AG04450 (cell line): Measurements from ENCODE around the gene PLVAP. TPM values are rescaled to one million over a fixed set of nuclear protein-coding genes. Genes with fewer than 3 reads are reported as not detected.

Source experiments
- CTCF ChIA-PET: fragments of 300-600, 350-600 bp; formaldehyde crosslinking; extraction: SDS; loops from one replicate; lab custom pipeline; 2022; ENCODE audit warnings: antibody characterized with exemption, inconsistent platforms; lab: Charles Lee
- POLR2A ChIA-PET: fragments of 350-600 bp; formaldehyde crosslinking; extraction: SDS; loops from one replicate; lab custom pipeline; 2021; ENCODE audit warnings: antibody characterized with exemption, inconsistent platforms; lab: Yijun Ruan, JAX
- DNase-seq: peaks from one replicate; pipeline ENCODE4 v3.0.0-alpha.2; 2011; ENCODE audit warnings: low read depth, low spot score
- H3K27ac ChIP-seq: one replicate; pipeline ENCODE4 v1.5.1; 2012; ENCODE audit warnings: low read depth, low read length, control low read depth
- H3K27me3 ChIP-seq: one replicate; pipeline ENCODE4 v1.6.0; 2012; ENCODE audit warnings: low read length; ENCODE audit not compliant: control insufficient read depth, insufficient read depth
- H3K4me3 ChIP-seq: 2 replicates; pipeline ENCODE4 v1.5.1; 2011; ENCODE audit warnings: mild to moderate bottlenecking, low read depth, low read length, control low read depth
- H3K9me3 ChIP-seq: 2 replicates; pipeline ENCODE4 v1.5.1; 2012; ENCODE audit warnings: low read length; ENCODE audit not compliant: control insufficient read depth, insufficient read depth
- CTCF ChIP-seq: IDR thresholded peaks from 2 replicates; pipeline ENCODE4 v1.5.1; 2011; ENCODE audit warnings: low read depth, low read length, control low read depth, inconsistent platforms
- polyA plus RNA-seq: library from polyadenylated mRNA; depleted of rRNA; stranded (reverse); fragments of >200 nt; gene quantifications from 2 replicates; pipeline ENCODE4 v1.2.3, GENCODE V29; 2011

Gene PLVAP
- polyA plus RNA-seq, 1 experiment: not detected

DNA sequence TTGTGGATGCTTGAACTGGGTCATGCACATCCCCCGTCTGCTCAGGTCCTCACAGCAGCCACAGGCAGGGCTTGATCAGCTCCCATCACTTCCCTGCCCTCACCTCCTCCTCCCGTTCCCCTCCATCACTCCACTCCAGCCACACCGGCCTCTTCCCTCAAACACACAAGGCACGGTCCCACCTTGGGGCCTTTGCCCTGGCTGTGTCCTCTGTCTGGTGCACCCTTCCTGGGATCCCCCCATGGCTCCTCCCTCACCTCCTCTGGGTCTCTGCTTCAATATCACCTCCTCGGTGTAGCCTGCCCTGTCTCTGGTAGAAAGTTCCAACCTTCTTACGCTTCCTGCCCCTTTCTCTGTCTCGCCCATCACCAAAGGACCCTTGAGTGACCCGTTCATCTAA, 23.8 kb downstream of the PLVAP start:
- H3K27me3 ChIP-seq: peaks cover 9% of the 10 kb centered on the region
- ChIA-PET CTCF (no interaction called here), POLR2A (no interaction called here)
- H3K9me3 ChIP-seq: no peaks in the 10 kb centered on the region; the same call in 1 of the 2 replicates
- no peak overlapping the region for H3K4me3 ChIP-seq
- no peak for TF ChIP-seq CTCF
- H3K27ac ChIP-seq: no peak overlapping the region
- no peak for DNase-seq

- H3K4me3 ChIP-seq: no peak overlapping the region
- POLR2A ChIA-PET: interaction anchor here (0.6 kb wide), 1 partner anchor 60 kb away, joined by 3 read pairs; no protein-coding TSS in a partner anchor
- no peak for DNase-seq
- no peak for TF ChIP-seq CTCF
- H3K9me3 ChIP-seq: no peaks in the 10 kb centered on the region; the same call in 1 of the 2 replicates
- CTCF ChIA-PET: no interaction called here
- peaks cover 8% of the 10 kb centered on the region for H3K27me3 ChIP-seq
- H3K27ac ChIP-seq: no peak overlapping the region
Measured at GRCh38 chr19:17352608-17353280, 24.4 kb downstream of the PLVAP start.

- no peak for DNase-seq
- Histone ChIP-seq H3K27ac (no peak overlapping the region), H3K4me3 (no peak overlapping the region), H3K27me3 (peaks cover 8% of the 10 kb centered on the region), H3K9me3 (no peaks in the 10 kb centered on the region; the same call in 1 of the 2 replicates)
- TF ChIP-seq CTCF: no peak
- ChIA-PET CTCF (no interaction called here), POLR2A (no interaction called here)
Measured at GRCh38 chr19:17351815-17352435, 25.2 kb downstream of the PLVAP start.

DNA sequence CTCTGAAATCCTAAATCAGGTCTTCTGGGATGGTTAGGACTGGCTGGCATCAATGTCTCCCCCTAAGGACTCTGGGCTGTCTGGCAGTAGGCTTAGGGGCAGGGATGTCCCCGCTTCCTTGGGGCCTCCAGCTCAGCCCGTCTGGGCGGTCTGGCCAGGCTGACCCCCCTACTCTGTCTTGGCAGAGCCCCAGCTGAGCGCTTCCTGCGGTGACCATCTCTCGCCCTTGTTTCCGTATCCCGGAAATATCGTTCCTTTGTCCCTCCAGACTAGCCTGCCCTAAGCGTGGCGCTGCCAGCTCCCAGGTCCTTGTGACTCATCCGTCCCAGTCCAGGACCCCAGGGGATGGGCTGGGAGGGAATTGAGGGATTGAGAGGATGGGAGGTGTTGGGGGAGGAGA, 28.4 kb downstream of the PLVAP start:
- Histone ChIP-seq H3K27me3 (peaks cover 8% of the 10 kb centered on the region), H3K4me3 (peak overlapping the region; percentile 22; the same call in 1 of the 2 replicates), H3K9me3 (no peaks in the 10 kb centered on the region; the same call in 1 of the 2 replicates), H3K27ac (no peak overlapping the region)
- POLR2A ChIA-PET: no interaction called here
- DNase-seq: no peak
- CTCF ChIA-PET: interaction anchor here (5.6 kb wide), 1 partner anchor 39 kb away, joined by 87 read pairs; no protein-coding TSS in a partner anchor
- no peak for TF ChIP-seq CTCF

DNA sequence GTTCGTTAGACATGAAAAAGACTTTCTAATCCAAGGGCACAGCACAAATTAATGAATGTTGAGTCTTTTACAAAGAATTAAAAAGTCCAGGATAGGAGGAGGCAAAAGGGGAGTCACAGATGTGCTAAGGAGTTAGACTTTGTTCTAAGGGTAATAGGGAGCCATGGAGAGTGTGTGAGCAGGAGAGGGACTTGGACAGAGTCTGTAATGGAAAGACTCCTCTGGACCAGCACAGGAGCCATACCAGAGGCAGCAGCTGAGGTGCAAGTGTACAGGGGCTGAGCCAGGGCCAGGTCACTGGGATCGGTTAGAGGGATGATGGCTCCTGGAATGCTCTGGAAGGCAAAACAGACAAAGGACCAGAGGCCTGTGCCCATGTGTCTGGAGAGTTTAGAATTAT, 29.3 kb downstream of the PLVAP start:
- ChIA-PET POLR2A (no interaction called here), CTCF (interaction anchor here (1.0 to 5.6 kb wide), 4 partner anchors 11 to 119 kb away, joined by 3 to 87 read pairs (median 4); no protein-coding TSS in a partner anchor)
- no peak overlapping the region for H3K4me3 ChIP-seq
- H3K9me3 ChIP-seq: no peaks in the 10 kb centered on the region; the same call in 1 of the 2 replicates
- peaks cover 8% of the 10 kb centered on the region for H3K27me3 ChIP-seq
- no peak overlapping the region for H3K27ac ChIP-seq
- DNase-seq: no peak
- no peak for TF ChIP-seq CTCF
